ENCODE data around the gene ABHD12. TPM values are rescaled to one million over a fixed set of nuclear protein-coding genes. Genes with fewer than 3 reads are reported as not detected.

The ABHD12 gene
- total RNA-seq, 3 donors from 2014 or later (not counting 1 experiment from before 2014, with no cell fraction given): 28.5 to 34.6 (median 34.5) TPM

DNA sequence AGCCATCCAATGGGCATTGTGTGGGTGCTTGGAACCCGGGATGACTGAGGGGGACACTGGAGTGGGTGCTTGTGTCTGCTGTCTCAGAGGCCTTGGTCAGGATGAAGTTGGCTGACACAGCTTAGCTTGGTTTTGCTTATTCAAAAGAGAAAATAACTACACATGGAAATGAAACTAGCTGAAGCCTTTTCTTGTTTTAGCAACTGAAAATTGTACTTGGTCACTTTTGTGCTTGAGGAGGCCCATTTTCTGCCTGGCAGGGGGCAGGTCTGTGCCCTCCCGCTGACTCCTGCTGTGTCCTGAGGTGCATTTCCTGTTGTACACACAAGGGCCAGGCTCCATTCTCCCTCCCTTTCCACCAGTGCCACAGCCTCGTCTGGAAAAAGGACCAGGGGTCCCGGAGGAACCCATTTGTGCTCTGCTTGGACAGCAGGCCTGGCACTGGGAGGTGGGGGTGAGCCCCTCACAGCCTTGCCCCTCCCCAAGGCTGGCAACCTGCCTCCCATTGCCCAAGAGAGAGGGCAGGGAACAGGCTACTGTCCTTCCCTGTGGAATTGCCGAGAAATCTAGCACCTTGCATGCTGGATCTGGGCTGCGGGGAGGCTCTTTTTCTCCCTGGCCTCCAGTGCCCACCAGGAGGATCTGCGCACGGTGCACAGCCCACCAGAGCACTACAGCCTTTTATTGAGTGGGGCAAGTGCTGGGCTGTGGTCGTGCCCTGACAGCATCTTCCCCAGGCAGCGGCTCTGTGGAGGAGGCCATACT is 93.3 kb downstream of the ABHD12 start:
- peaks cover 4% of the 10 kb centered on the region for H3K36me3 ChIP-seq (ENCODE audit: control insufficient read depth, insufficient read depth, low read length)

DNA sequence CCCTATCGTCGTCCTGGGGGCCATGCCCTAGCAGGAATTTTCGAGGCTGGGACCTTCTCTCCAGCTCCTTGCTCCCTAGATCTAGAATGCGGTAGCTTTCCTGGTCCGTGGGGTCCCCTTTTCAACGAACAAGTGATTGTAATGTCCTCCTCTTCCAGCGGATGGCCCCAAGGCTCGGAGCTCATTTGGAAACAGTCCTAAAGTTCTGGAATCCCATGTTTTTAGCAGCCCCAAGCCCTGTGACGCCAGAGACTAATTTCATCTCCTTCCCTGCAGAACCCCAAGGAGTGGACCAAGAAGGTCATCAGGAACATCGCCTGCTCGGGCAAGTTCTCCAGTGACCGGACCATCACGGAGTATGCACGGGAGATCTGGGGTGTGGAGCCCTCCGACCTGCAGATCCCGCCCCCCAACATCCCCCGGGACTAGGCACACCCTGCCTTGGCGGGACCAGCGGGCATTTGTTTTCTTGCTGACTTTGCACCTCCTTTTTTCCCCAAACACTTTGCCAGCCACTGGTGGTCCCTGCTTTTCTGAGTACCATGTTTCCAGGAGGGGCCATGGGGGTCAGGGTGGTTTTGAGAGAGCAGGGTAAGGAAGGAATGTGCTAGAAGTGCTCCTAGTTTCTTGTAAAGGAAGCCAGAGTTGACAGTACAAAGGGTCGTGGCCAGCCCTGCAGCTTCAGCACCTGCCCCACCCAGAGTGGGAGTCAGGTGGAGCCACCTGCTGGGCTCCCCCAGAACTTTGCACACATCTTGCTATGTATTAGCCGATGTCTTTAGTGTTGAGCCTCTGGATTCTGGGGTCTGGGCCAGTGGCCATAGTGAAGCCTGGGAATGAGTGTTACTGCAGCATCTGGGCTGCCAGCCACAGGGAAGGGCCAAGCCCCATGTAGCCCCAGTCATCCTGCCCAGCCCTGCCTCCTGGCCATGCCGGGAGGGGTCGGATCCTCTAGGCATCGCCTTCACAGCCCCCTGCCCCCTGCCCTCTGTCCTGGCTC is 94.2 kb downstream of the ABHD12 start:
- Histone ChIP-seq H3K4me3 (ENCODE audit: low read length) (no peak overlapping the region), H3K4me1 (ENCODE audit: control insufficient read depth, insufficient read depth, low read length) (peaks cover 4% of the 10 kb centered on the region), H3K27me3 (ENCODE audit: control insufficient read depth, insufficient read depth, low read length) (no peaks in the 10 kb centered on the region), H3K36me3 (ENCODE audit: control insufficient read depth, insufficient read depth, low read length) (peaks cover 6% of the 10 kb centered on the region), H3K9me3 (ENCODE audit: control insufficient read depth, insufficient read depth, low read length) (no peaks in the 10 kb centered on the region), H3K27ac (ENCODE audit: low read length) (no peak overlapping the region)
- peak in 1 of 2 donors; percentile 47 for DNase-seq
- ATAC-seq: peak in 2 of 3 donors; percentile 32 to 34
- no peaks in the 10 kb centered on the region for H3K36me3 Mint-ChIP-seq
- no peak overlapping the region for H3K4me3 Mint-ChIP-seq
- 92% methylated on average over 24 of the region's 24 CpGs for WGBS (ENCODE audit: insufficient coverage)
- TF ChIP-seq, protein P1, sequence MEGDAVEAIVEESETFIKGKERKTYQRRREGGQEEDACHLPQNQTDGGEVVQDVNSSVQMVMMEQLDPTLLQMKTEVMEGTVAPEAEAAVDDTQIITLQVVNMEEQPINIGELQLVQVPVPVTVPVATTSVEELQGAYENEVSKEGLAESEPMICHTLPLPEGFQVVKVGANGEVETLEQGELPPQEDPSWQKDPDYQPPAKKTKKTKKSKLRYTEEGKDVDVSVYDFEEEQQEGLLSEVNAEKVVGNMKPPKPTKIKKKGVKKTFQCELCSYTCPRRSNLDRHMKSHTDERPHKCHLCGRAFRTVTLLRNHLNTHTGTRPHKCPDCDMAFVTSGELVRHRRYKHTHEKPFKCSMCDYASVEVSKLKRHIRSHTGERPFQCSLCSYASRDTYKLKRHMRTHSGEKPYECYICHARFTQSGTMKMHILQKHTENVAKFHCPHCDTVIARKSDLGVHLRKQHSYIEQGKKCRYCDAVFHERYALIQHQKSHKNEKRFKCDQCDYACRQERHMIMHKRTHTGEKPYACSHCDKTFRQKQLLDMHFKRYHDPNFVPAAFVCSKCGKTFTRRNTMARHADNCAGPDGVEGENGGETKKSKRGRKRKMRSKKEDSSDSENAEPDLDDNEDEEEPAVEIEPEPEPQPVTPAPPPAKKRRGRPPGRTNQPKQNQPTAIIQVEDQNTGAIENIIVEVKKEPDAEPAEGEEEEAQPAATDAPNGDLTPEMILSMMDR (IDR thresholded peaks at IDR 0.05): no peak
- no peaks in the 10 kb centered on the region for H3K9me3 Mint-ChIP-seq
- H3K4me1 Mint-ChIP-seq: peaks cover 0 to 4% of the 10 kb centered on the region in 2 donors
- H3K27ac Mint-ChIP-seq: no peak overlapping the region
- intact Hi-C loops (cut with micrococcal nuclease): no loop called here
- no peaks in the 10 kb centered on the region for H3K27me3 Mint-ChIP-seq (ENCODE audit: low read depth in 2 of 2)

More for the DNA sequence above, 93.3 kb downstream of the ABHD12 start:
- Mint-ChIP-seq H3K27ac (no peak overlapping the region), H3K27me3 (ENCODE audit: low read depth in 2 of 2) (no peaks in the 10 kb centered on the region), H3K4me1 (peaks cover 0 to 4% of the 10 kb centered on the region in 2 donors), H3K36me3 (no peaks in the 10 kb centered on the region), H3K4me3 (no peak overlapping the region), H3K9me3 (no peaks in the 10 kb centered on the region)
- no peak overlapping the region for H3K27ac ChIP-seq (ENCODE audit: low read length)
- ATAC-seq: no peak
- no peaks in the 10 kb centered on the region for H3K27me3 ChIP-seq (ENCODE audit: control insufficient read depth, insufficient read depth, low read length)
- H3K4me3 ChIP-seq (ENCODE audit: low read length): no peak overlapping the region
- H3K9me3 ChIP-seq (ENCODE audit: control insufficient read depth, insufficient read depth, low read length): no peaks in the 10 kb centered on the region
- intact Hi-C loops (cut with micrococcal nuclease): no loop called here
- TF ChIP-seq, protein P1 (IDR thresholded peaks at IDR 0.05): no peak
- peaks cover 4% of the 10 kb centered on the region for H3K4me1 ChIP-seq (ENCODE audit: control insufficient read depth, insufficient read depth, low read length)
- WGBS (ENCODE audit: insufficient coverage): 78% methylated on average over 10 of the region's 10 CpGs
- no peak for DNase-seq

DNA sequence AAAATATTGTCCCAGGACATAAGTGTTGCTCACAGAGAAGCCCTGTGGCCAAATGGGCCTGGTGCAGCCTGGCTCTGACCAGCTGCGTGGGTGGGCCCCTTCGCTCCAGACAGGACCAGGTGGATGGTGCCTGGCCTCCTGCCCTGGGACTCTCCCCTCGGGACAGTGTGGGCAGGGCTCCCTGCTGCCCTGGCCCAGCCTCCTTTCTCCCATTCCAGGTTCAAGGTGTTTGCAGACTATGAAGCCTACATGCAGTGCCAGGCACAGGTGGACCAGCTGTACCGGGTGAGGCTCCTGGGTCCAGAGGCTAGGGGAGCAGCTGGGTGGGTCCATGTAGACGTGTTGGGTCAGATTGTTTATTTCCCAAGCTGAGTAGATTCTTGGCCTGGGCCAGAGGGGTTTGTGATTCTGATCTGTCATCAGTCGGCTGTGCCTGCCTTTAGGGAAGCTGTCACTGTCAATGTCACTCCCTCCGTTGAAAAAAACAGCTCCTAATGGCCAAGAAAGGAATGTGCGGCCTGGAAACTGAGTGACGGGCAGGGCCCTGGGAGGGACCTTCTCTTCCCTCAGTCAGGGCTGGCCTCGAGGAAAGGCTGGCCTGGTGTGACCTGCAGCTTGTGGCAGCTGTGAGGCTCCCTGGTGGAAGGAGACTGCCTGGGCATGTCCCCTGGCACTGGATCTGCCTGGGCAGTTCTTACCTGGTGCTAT is 95.1 kb downstream of the ABHD12 start:
- intact Hi-C loops (cut with micrococcal nuclease): no loop called here
- H3K36me3 ChIP-seq (ENCODE audit: control insufficient read depth, insufficient read depth, low read length): peaks cover 11% of the 10 kb centered on the region
- TF ChIP-seq, protein P1 (IDR thresholded peaks at IDR 0.05): no peak
- no peak overlapping the region for H3K27ac ChIP-seq (ENCODE audit: low read length)
- peaks cover 4% of the 10 kb centered on the region for H3K4me1 ChIP-seq (ENCODE audit: control insufficient read depth, insufficient read depth, low read length)
- peaks cover 0 to 4% of the 10 kb centered on the region in 2 donors for H3K4me1 Mint-ChIP-seq
- no peaks in the 10 kb centered on the region for H3K27me3 ChIP-seq (ENCODE audit: control insufficient read depth, insufficient read depth, low read length)
- H3K4me3 Mint-ChIP-seq: no peak overlapping the region
- peak overlapping the region; percentile 38 to 51 for H3K27ac Mint-ChIP-seq
- H3K36me3 Mint-ChIP-seq: no peaks in the 10 kb centered on the region
- ATAC-seq: no peak
- H3K9me3 ChIP-seq (ENCODE audit: control insufficient read depth, insufficient read depth, low read length): no peaks in the 10 kb centered on the region
- no peaks in the 10 kb centered on the region for H3K27me3 Mint-ChIP-seq (ENCODE audit: low read depth in 2 of 2)
- no peak overlapping the region for H3K4me3 ChIP-seq (ENCODE audit: low read length)
- DNase-seq: no peak
- H3K9me3 Mint-ChIP-seq: no peaks in the 10 kb centered on the region
- 93% methylated on average over 10 of the region's 10 CpGs for WGBS (ENCODE audit: insufficient coverage)

Measured in natural killer cell (primary cell).